H9 (cell line): Measurements from ENCODE around the gene AFF1. TPM values are rescaled to one million over a fixed set of nuclear protein-coding genes. Genes with fewer than 3 reads are reported as not detected.

Experiments
- DNase-seq: peaks from one replicate; pipeline ENCODE4 v3.0.0-alpha.2; 2017
- H2AFZ ChIP-seq: one replicate; pipeline ENCODE4 v1.6.1; 2013; ENCODE audit warnings: mild to moderate bottlenecking, low read length, control low read depth, moderate library complexity
- H2AK5ac ChIP-seq: 2 replicates; pipeline ENCODE4 v1.6.1; 2013; ENCODE audit warnings: low read length, control low read depth, mixed read lengths; ENCODE audit not compliant: insufficient read length
- H2BK120ac ChIP-seq: one replicate; pipeline ENCODE4 v1.6.1; 2013; ENCODE audit warnings: low read depth, mild to moderate bottlenecking, low read length, control low read depth, inconsistent platforms; ENCODE audit not compliant: poor library complexity, severe bottlenecking
- H2BK12ac ChIP-seq: 2 replicates; pipeline ENCODE4 v1.6.1; 2013; ENCODE audit warnings: low read length, control low read depth, mixed read lengths, low read depth; ENCODE audit not compliant: insufficient read length
- H2BK15ac ChIP-seq: 2 replicates; pipeline ENCODE4 v1.6.1; 2013; ENCODE audit warnings: low read depth, low read length, control low read depth
- H2BK20ac ChIP-seq: one replicate; pipeline ENCODE4 v1.6.1; 2013; ENCODE audit warnings: low read depth, mild to moderate bottlenecking, low read length, control low read depth, inconsistent platforms; ENCODE audit not compliant: poor library complexity, severe bottlenecking
- H2BK5ac ChIP-seq: 2 replicates; pipeline ENCODE4 v1.6.1; 2013; ENCODE audit warnings: low read length, control low read depth, mixed read lengths; ENCODE audit not compliant: insufficient read length
- H3K14ac ChIP-seq: 2 replicates; pipeline ENCODE4 v1.6.1; 2013; ENCODE audit warnings: low read length, control low read depth; ENCODE audit not compliant: insufficient read depth
- H3K18ac ChIP-seq: 2 replicates; pipeline ENCODE4 v1.6.1; 2013; ENCODE audit warnings: low read depth, mild to moderate bottlenecking, mixed read lengths, low read length, control low read depth; ENCODE audit not compliant: insufficient read length
- H3K23ac ChIP-seq: 2 replicates; pipeline ENCODE4 v1.6.1; 2013; ENCODE audit warnings: low read length, control low read depth, mixed read lengths, low read depth; ENCODE audit not compliant: insufficient read length
- H3K23me2 ChIP-seq: 2 replicates; pipeline ENCODE4 v1.6.1; 2013; ENCODE audit warnings: low read depth, mild to moderate bottlenecking, mixed read lengths, low read length, control low read depth; ENCODE audit not compliant: insufficient read length, poor library complexity, severe bottlenecking
- H3K27ac ChIP-seq: 2 replicates; pipeline ENCODE4 v1.5.1; 2013; ENCODE audit warnings: low read length, control low read depth, mixed read lengths, low read depth; ENCODE audit not compliant: insufficient read length
- H3K27me3 ChIP-seq: 2 replicates; pipeline ENCODE4 v1.6.1; 2013; ENCODE audit warnings: low read length, control low read depth, inconsistent platforms; ENCODE audit not compliant: insufficient read depth
- H3K4ac ChIP-seq: 2 replicates; pipeline ENCODE4 v1.6.1; 2013; ENCODE audit warnings: low read depth, mild to moderate bottlenecking, control low read depth, inconsistent platforms, low read length, moderate library complexity
- H3K4me1 ChIP-seq: 2 replicates; pipeline ENCODE4 v1.6.1; 2013; ENCODE audit warnings: low read length, control low read depth, inconsistent platforms; ENCODE audit not compliant: insufficient read depth
- H3K4me2 ChIP-seq: 2 replicates; pipeline ENCODE4 v1.6.1; 2013; ENCODE audit warnings: low read length, control low read depth, mixed read lengths; ENCODE audit not compliant: insufficient read length, insufficient read depth
- H3K56ac ChIP-seq: 2 replicates; pipeline ENCODE4 v1.6.1; 2013; ENCODE audit warnings: low read depth, mild to moderate bottlenecking, mixed read lengths, low read length, control low read depth; ENCODE audit not compliant: insufficient read length
- H3K79me1 ChIP-seq: 2 replicates; pipeline ENCODE4 v1.6.1; 2013; ENCODE audit warnings: low read depth, mild to moderate bottlenecking, moderate library complexity, low read length, control low read depth, inconsistent platforms; ENCODE audit not compliant: insufficient read depth, poor library complexity, severe bottlenecking
- H3K79me2 ChIP-seq: 2 replicates; pipeline ENCODE4 v1.6.1; 2013; ENCODE audit warnings: low read length, control low read depth, inconsistent platforms; ENCODE audit not compliant: insufficient read depth
- H3K9ac ChIP-seq: 2 replicates; pipeline ENCODE4 v1.6.1; 2013; ENCODE audit warnings: low read length, control low read depth, mixed read lengths; ENCODE audit not compliant: insufficient read length; ENCODE audit errors: extremely low read depth
- H3K9me3 ChIP-seq: one replicate; pipeline ENCODE4 v1.6.1; 2013; ENCODE audit warnings: low read depth, low read length, inconsistent platforms; ENCODE audit not compliant: control insufficient read depth
- H3T11ph ChIP-seq: one replicate; pipeline ENCODE4 v1.6.1; 2013; ENCODE audit warnings: mild to moderate bottlenecking, low read length, control low read depth, inconsistent platforms
- H4K20me1 ChIP-seq: one replicate; pipeline ENCODE4 v1.6.1; 2013; ENCODE audit not compliant: control insufficient read depth, insufficient read length, insufficient read depth
- H4K5ac ChIP-seq: 2 replicates; pipeline ENCODE4 v1.6.1; 2013; ENCODE audit warnings: low read depth, mild to moderate bottlenecking, mixed read lengths, low read length, control low read depth; ENCODE audit not compliant: insufficient read length
- H4K8ac ChIP-seq: replicated peaks from 2 replicates; pipeline ENCODE4 v1.6.1; 2013; ENCODE audit warnings: low read length, control low read depth, mixed read lengths, low read depth; ENCODE audit not compliant: insufficient read length
- H4K91ac ChIP-seq: 2 replicates; pipeline ENCODE4 v1.6.1; 2013; ENCODE audit warnings: low read depth, mild to moderate bottlenecking, moderate library complexity, mixed read lengths, low read length, control low read depth; ENCODE audit not compliant: insufficient read length
- H3K27ac Mint-ChIP-seq, 3 experiments: 2 replicates in 2 of 3; 3 replicates in 1 of 3; pipeline ENCODE4 v1.8.0; 2020 to 2021; ENCODE audit warnings: mixed read lengths in 3 of 3, mild to moderate bottlenecking in 1 of 3, moderate library complexity in 1 of 3
- H3K27me3 Mint-ChIP-seq: 2 replicates; pipeline ENCODE4 v1.8.0; 2021; ENCODE audit warnings: low read depth, mild to moderate bottlenecking, moderate library complexity, mixed read lengths
- H3K36me3 Mint-ChIP-seq, 3 experiments: 2 replicates in 2 of 3; 3 replicates in 1 of 3; pipeline ENCODE4 v1.8.0; 2020 to 2021; ENCODE audit warnings: low read depth in 3 of 3, mixed read lengths in 3 of 3; ENCODE audit not compliant: insufficient read depth in 1 of 3
- H3K4me1 Mint-ChIP-seq, 2 experiments: 2 replicates each; pipeline ENCODE4 v1.8.0; 2020; ENCODE audit warnings: mixed read lengths in 2 of 2
- H3K4me3 Mint-ChIP-seq, 2 experiments: 2 replicates in 1 of 2; 3 replicates in 1 of 2; pipeline ENCODE4 v1.8.0; 2020 to 2021; ENCODE audit warnings: mild to moderate bottlenecking in 2 of 2, mixed read lengths in 2 of 2, moderate library complexity in 1 of 2
- H3K9me3 Mint-ChIP-seq, 2 experiments: 2 replicates in 1 of 2; 3 replicates in 1 of 2; pipeline ENCODE4 v1.8.0; 2020; ENCODE audit warnings: mild to moderate bottlenecking in 2 of 2, mixed read lengths in 2 of 2, moderate library complexity in 1 of 2
- CTCF ChIP-seq: fragments of 200-600 bp; sonication (generic); conservative IDR thresholded peaks from 3 replicates; pipeline ENCODE4 v1.8.0; 2021; ENCODE audit warnings: antibody characterized with exemption, mild to moderate bottlenecking
- WGBS: extraction: QIAGEN DNeasy Blood & Tissue Kit; methylation state at CpG from one replicate; pipeline ENCODE4 v1.1.7; 2013; ENCODE audit warnings: missing lambda C conversion rate, low lambda C conversion rate, mixed read lengths; ENCODE audit not compliant: insufficient read length; ENCODE audit errors: extremely low coverage; 5-methylcytosine and 5-hydroxymethylcytosine counted together
- total RNA-seq: library from RNA; stranded (reverse); gene quantifications from 2 replicates; pipeline ENCODE4 v1.2.1, GENCODE V29; 2021

Gene AFF1
- total RNA-seq, 1 experiment from 2014 or later: 74.5 TPM

GRCh38 chr4:87141428-87141827 lies 206.6 kb downstream of the AFF1 start:
- Histone ChIP-seq H3K4me1 (no peaks in the 10 kb centered on the region), H3K9me3 (no peaks in the 10 kb centered on the region), H4K91ac (no peak overlapping the region), H3K4me2 (no peak overlapping the region), H2BK5ac (no peak overlapping the region), H2BK120ac (no peak overlapping the region), H4K5ac (no peak overlapping the region), H3K27me3 (no peaks in the 10 kb centered on the region), H4K8ac (no peak overlapping the region), H4K20me1 (no peaks in the 10 kb centered on the region), H2BK12ac (no peak overlapping the region), H2AFZ (no peak overlapping the region), H2AK5ac (no peak overlapping the region), H2BK15ac (no peak overlapping the region; the same call in 1 of the 2 replicates), H3T11ph (no peak overlapping the region), H2BK20ac (no peak overlapping the region), H3K4ac (no peak overlapping the region), H3K14ac (no peak overlapping the region), H3K23me2 (no peaks in the 10 kb centered on the region), H3K56ac (no peak overlapping the region), H3K18ac (no peak overlapping the region), H3K79me1 (no peaks in the 10 kb centered on the region), H3K9ac (no peak overlapping the region), H3K79me2 (no peaks in the 10 kb centered on the region), H3K27ac (no peak overlapping the region), H3K23ac (no peak overlapping the region)
- H3K36me3 Mint-ChIP-seq: peaks cover 12 to 50% (median 46%) of the 10 kb centered on the region in 3 experiments
- peak overlapping the region in 1 of 3 experiments; percentile 52; a peak in 2 of 7 replicates for H3K27ac Mint-ChIP-seq
- H3K27me3 Mint-ChIP-seq: no peaks in the 10 kb centered on the region
- no CpG with 5 or more reads among the region's 3 CpGs for WGBS
- H3K4me1 Mint-ChIP-seq: peaks cover 0 to 2% of the 10 kb centered on the region in 2 experiments; a peak in 1 of 4 replicates
- H3K4me3 Mint-ChIP-seq: no peak overlapping the region
- DNase-seq: no peak
- H3K9me3 Mint-ChIP-seq: no peaks in the 10 kb centered on the region
- no peak for TF ChIP-seq CTCF
